Measurements from ENCODE around the gene PTER. TPM values are rescaled to one million over a fixed set of nuclear protein-coding genes. Genes with fewer than 3 reads are reported as not detected.

The PTER gene
- total and polyA plus RNA-seq, 11 donors: 3.4 to 19.3 (median 12.9) TPM

GRCh38 chr10:16547973-16548372 lies 111.2 kb downstream of the PTER start:
- Histone ChIP-seq H3K4me1 (peaks cover 0 to 5% (median 0%) of the 10 kb centered on the region in 12 donors), H3K9me3 (no peaks in the 10 kb centered on the region), H3K27ac (no peak overlapping the region), H3K36me3 (no peaks in the 10 kb centered on the region), H3K27me3 (no peaks in the 10 kb centered on the region), H3K4me3 (no peak overlapping the region)
- 86 to 89% (median 87%) methylated on average over 4 of the region's 4 CpGs for WGBS, 4 donors
- intact Hi-C loops (cut with DNase I): loop anchor here in 7 of 10 donors (5.0 to 10.0 kb wide), 5 partner anchors 147 to 646 kb away; no protein-coding TSS in a partner anchor
- DNase-seq (no peak), ATAC-seq (no peak)
- TF ChIP-seq CTCF (IDR thresholded peaks at IDR 0.05) (no peak), POLR2A (IDR thresholded peaks at IDR 0.05) (no peak)

GRCh38 chr10:16559236-16559773 lies 122.5 kb downstream of the PTER start:
- ATAC-seq (no peak), DNase-seq (no peak)
- 53 to 72% (median 66%) methylated on average over 5 of the region's 5 CpGs for WGBS, 4 donors
- Histone ChIP-seq H3K36me3 (no peaks in the 10 kb centered on the region), H3K4me3 (no peak overlapping the region), H3K27ac (no peak overlapping the region), H3K27me3 (no peaks in the 10 kb centered on the region), H3K9me3 (peaks cover 0 to 12% (median 0%) of the 10 kb centered on the region in 12 donors), H3K4me1 (no peaks in the 10 kb centered on the region)
- TF ChIP-seq CTCF (IDR thresholded peaks at IDR 0.05): no peak
- TF ChIP-seq POLR2A (IDR thresholded peaks at IDR 0.05): no peak
- intact Hi-C loops (cut with DNase I): loop anchor here in 1 of 10 donors (10.0 kb wide), 1 partner anchor 245 kb away; no protein-coding TSS in a partner anchor

GRCh38 chr10:16562891-16563290 lies 126.1 kb downstream of the PTER start:
- no peaks in the 10 kb centered on the region for H3K36me3 ChIP-seq
- WGBS, 4 donors: 76 to 87% (median 87%) methylated on average over 6 of the region's 6 CpGs
- peaks cover 0 to 11% (median 0%) of the 10 kb centered on the region in 12 donors for H3K9me3 ChIP-seq
- no peak overlapping the region for H3K27ac ChIP-seq
- H3K4me3 ChIP-seq: no peak overlapping the region
- no peak for TF ChIP-seq POLR2A (IDR thresholded peaks at IDR 0.05)
- no peak for TF ChIP-seq CTCF (IDR thresholded peaks at IDR 0.05)
- H3K4me1 ChIP-seq: peaks cover 0 to 9% (median 0%) of the 10 kb centered on the region in 12 donors
- no peak for ATAC-seq
- DNase-seq: no peak
- intact Hi-C loops (cut with DNase I): no loop called here
- peaks cover 0 to 3% (median 0%) of the 10 kb centered on the region in 9 donors for H3K27me3 ChIP-seq

Other genes starting within 250 kb of the PTER start
- gene C1QL3, start 84.9 kb downstream of the PTER start, total RNA-seq: not detected
- under 1 TPM in 1 of 2 donors, not detected in 1; 0.03 TPM for gene C1QL3, start 84.9 kb downstream of the PTER start, polyA plus RNA-seq